Endothelial cell of umbilical vein (primary cell): ENCODE results near the gene AUTS2.

ENCODE experiments used
- CTCF ChIP-seq, 2 donors: IDR thresholded peaks; 1 replicate in 1 of 2; 2 replicates in 1 of 2; pipeline ENCODE4 v1.5.1; 2011; ENCODE audit warnings: low read length in 2 of 2, mild to moderate bottlenecking in 2 of 2, moderate library complexity in 2 of 2, control low read depth in 1 of 2, inconsistent platforms in 1 of 2, low read depth in 1 of 2; ENCODE audit not compliant: insufficient read depth in 1 of 2; ENCODE audit errors: extremely low read depth in 1 of 2
- EZH2 ChIP-seq: IDR thresholded peaks from 2 replicates; pipeline ENCODE4 v1.6.1; 2012; ENCODE audit warnings: borderline replicate concordance, low read depth, mild to moderate bottlenecking, moderate library complexity, low read length, inconsistent platforms; ENCODE audit not compliant: severe bottlenecking
- POLR2A ChIP-seq: IDR thresholded peaks from 2 replicates; pipeline ENCODE4 v1.6.1; 2012; ENCODE audit warnings: low read depth, mild to moderate bottlenecking, control low read depth, low read length
- TF ChIP-seq, protein P1 (sequence below): IDR thresholded peaks from 2 replicates; pipeline ENCODE4 v1.6.1; 2011; ENCODE audit not compliant: insufficient read depth, insufficient read length

DNA sequence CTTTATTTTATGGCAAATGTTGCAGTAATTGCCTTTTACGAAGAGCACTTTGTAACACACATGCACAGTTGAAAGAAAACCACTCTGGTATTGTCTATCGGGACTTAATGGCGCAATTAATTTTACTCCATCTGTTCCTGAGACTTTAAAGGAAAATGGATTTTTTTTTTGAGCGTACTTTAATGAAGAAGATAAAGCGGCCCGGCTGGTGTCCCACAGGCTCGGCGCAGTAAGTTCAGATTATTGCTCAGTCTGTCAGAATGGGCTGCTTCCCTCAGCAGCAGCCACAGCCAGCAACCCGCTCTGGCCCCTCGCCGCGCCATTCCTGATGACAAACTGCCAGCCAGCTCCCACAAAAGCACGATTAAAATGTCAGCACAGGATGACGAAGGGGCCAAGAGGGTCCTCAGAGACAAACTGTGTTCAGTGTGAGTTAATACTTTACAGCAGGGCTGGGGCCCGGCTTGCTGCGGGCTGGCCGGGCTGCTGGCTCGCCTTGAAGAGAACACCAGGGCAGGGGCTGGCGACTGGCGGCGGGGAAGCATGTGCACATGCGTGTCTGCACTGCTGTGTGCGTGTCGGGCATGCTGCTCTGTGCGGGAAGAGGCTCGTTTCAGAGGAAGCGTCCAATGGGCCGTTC, 1032.7 kb downstream of the AUTS2 start:
- TF ChIP-seq EZH2 (no peak), CTCF (IDR thresholded peaks at IDR 0.05; ENCODE audit: extremely low read depth in 1 of 2, insufficient read depth in 1 of 2, low read depth in 1 of 2, low read length in 2 of 2) (no peak), POLR2A (no peak)
- TF ChIP-seq, protein P1, sequence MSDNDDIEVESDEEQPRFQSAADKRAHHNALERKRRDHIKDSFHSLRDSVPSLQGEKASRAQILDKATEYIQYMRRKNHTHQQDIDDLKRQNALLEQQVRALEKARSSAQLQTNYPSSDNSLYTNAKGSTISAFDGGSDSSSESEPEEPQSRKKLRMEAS: no peak
